OCI-LY7 (cell line): Measurements from ENCODE around the gene OR2T6.
"Not testable (repeated sequence)": the region's sequence is repeated elsewhere in the genome, so short reads cannot be mapped to it uniquely, and the experiment has no call there.

Source experiments
- CTCF ChIP-seq: fragments of 200-600 bp; sonication (generic); conservative IDR thresholded peaks from 2 replicates; pipeline ENCODE4 v1.5.1; 2014; ENCODE audit warnings: mild to moderate bottlenecking, antibody characterized with exemption, low read length, moderate library complexity, mixed read lengths
- EZH2phosphoT487 ChIP-seq: fragments of 200-600 bp; sonication (generic); IDR thresholded peaks from 2 replicates; pipeline ENCODE4 v1.6.1; 2018; ENCODE audit warnings: low read depth, borderline replicate concordance, mild to moderate bottlenecking, mixed run types, antibody characterized with exemption, low read length, moderate library complexity, mixed read lengths

DNA sequence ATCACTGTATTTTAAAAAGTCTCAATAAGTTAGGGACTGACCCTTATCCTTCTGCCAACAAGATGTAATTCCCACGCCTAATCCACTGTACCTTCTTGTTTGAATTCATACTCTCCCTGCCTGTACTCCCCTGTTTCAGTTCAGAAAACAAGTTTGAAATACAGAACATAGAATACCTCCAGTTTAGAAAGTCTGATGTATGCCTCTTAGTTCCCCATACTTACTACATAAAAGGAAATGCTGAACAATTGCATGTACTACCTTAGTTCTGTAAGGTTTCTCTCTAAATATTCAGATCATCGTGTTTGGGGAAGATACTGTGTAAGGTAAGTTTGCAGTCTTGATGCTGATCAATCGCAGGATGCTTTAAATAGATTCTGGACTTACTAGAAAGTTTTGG is 60.8 kb downstream of the OR2T6 start:
- not testable (repeated sequence) for TF ChIP-seq CTCF, EZH2phosphoT487
